ENCODE measurements around the gene TMEM223. TPM values are rescaled to one million over a fixed set of nuclear protein-coding genes. Genes with fewer than 3 reads are reported as not detected.

Gene TMEM223
- total and polyA plus RNA-seq, 8 donors, result 15.7 to 26.4 (median 20.3) TPM

GRCh38 chr11:62788991-62789390, 2.8 kb downstream of the TMEM223 start:
- no peaks in the 10 kb centered on the region for H3K27me3 ChIP-seq
- no peak for ATAC-seq
- H3K4me1 ChIP-seq, result peaks cover 26 to 66% of the 10 kb centered on the region in 2 donors
- H3K4me3 ChIP-seq, result no peak overlapping the region
- intact Hi-C loops (cut with DNase I), result no loop called here
- no peaks in the 10 kb centered on the region for H3K9me3 ChIP-seq
- H3K36me3 ChIP-seq, result peaks cover 0 to 44% of the 10 kb centered on the region in 2 donors
- no peak overlapping the region for H3K27ac ChIP-seq
- no peak for DNase-seq
- TF ChIP-seq CTCF (IDR thresholded peaks at IDR 0.05), result no peak

GRCh38 chr11:62787005-62787759, 4.6 kb downstream of the TMEM223 start, which contains the start of gene TMEM179B:
Gene TMEM179B, plus strand, starts transcription at chr11:62787402. Its CDS starts 30 bp downstream, at chr11:62787432.
- Histone ChIP-seq H3K27ac (peak within 1 kb of the TSS; percentile 96 to 98), H3K4me3 (peak within 1 kb of the TSS; percentile 91 to 96), H3K9me3 (no peaks in the 10 kb centered on the region), H3K36me3 (peaks cover 0 to 37% of the 10 kb centered on the region in 2 donors), H3K27me3 (no peaks in the 10 kb centered on the region), H3K4me1 (peaks cover 20 to 57% of the 10 kb centered on the region in 2 donors)
- TF ChIP-seq CTCF (IDR thresholded peaks at IDR 0.05), result peak in 1 of 2 donors; percentile 6
- intact Hi-C loops (cut with DNase I), result no loop called here
- peak; percentile 97 to 99 (median 98) for DNase-seq
- peak; percentile 89 for ATAC-seq

- peak overlapping the region; percentile 96 to 98 for H3K27ac ChIP-seq
- intact Hi-C loops (cut with DNase I), result no loop called here
- no peaks in the 10 kb centered on the region for H3K9me3 ChIP-seq
- peaks cover 0 to 43% of the 10 kb centered on the region in 2 donors for H3K36me3 ChIP-seq
- ATAC-seq (peak; percentile 84), DNase-seq (peak; percentile 83 to 97 (median 91))
- peaks cover 18 to 50% of the 10 kb centered on the region in 2 donors for H3K4me1 ChIP-seq
- peak; percentile 90 to 97 for TF ChIP-seq CTCF (IDR thresholded peaks at IDR 0.05)
- peak overlapping the region; percentile 91 to 96 for H3K4me3 ChIP-seq
- no peaks in the 10 kb centered on the region for H3K27me3 ChIP-seq
Observed at GRCh38 chr11:62786318-62787004, 5.3 kb downstream of the TMEM223 start.

- no peak overlapping the region for H3K4me3 ChIP-seq
- no peaks in the 10 kb centered on the region for H3K27me3 ChIP-seq
- no peaks in the 10 kb centered on the region for H3K9me3 ChIP-seq
- no peak for DNase-seq
- H3K27ac ChIP-seq, result no peak overlapping the region
- H3K36me3 ChIP-seq, result peaks cover 0 to 57% of the 10 kb centered on the region in 2 donors
- intact Hi-C loops (cut with DNase I), result no loop called here
- no peak for TF ChIP-seq CTCF (IDR thresholded peaks at IDR 0.05)
- H3K4me1 ChIP-seq, result peaks cover 5 to 13% of the 10 kb centered on the region in 2 donors
- ATAC-seq, result no peak
Observed at GRCh38 chr11:62782753-62783152, 9.1 kb downstream of the TMEM223 start.

- DNase-seq, result no peak
- intact Hi-C loops (cut with DNase I), result no loop called here
- TF ChIP-seq CTCF (IDR thresholded peaks at IDR 0.05), result no peak
- no peak overlapping the region for H3K27ac ChIP-seq
- H3K27me3 ChIP-seq, result no peaks in the 10 kb centered on the region
- ATAC-seq, result no peak
- peaks cover 0 to 74% of the 10 kb centered on the region in 2 donors for H3K36me3 ChIP-seq
- H3K4me3 ChIP-seq, result no peak overlapping the region
- no peaks in the 10 kb centered on the region for H3K9me3 ChIP-seq
- H3K4me1 ChIP-seq, result peaks cover 0 to 13% of the 10 kb centered on the region in 2 donors
Observed at GRCh38 chr11:62778441-62778840, 13.4 kb downstream of the TMEM223 start.
